Stimulated activated CD4-positive, alpha-beta T cell treated with anti-CD3 and anti-CD28 coated beads, Interleukin-12 subunit alpha, Interleukin-12 subunit beta, amount 100 ng/mL, for 48 hours (primary cell): Measurements from ENCODE around the gene ACOX3.
"Not testable (repeated sequence)": the region's sequence is repeated elsewhere in the genome, so short reads cannot be mapped to it uniquely, and the experiment has no call there.

ENCODE experiments used
- DNase-seq, 3 donors: peaks; one replicate each; pipeline ENCODE4 v3.0.0-alpha.2; 2020; ENCODE audit warnings: low read depth in 2 of 3, low spot score in 1 of 3

ACOX3 gene

GRCh38 chr4:8440492-8441311, at the start of gene ACOX3, which contains the start of gene TRMT44:
Gene ACOX3 (minus strand): TSS chr4:8440723. CDS start chr4:8416521, 24,202 bp downstream.
Gene TRMT44 (plus strand): TSS chr4:8440777. CDS start chr4:8440823, 46 bp downstream.
- DNase-seq, result peak; percentile 91 to 98 (median 91)

DNA sequence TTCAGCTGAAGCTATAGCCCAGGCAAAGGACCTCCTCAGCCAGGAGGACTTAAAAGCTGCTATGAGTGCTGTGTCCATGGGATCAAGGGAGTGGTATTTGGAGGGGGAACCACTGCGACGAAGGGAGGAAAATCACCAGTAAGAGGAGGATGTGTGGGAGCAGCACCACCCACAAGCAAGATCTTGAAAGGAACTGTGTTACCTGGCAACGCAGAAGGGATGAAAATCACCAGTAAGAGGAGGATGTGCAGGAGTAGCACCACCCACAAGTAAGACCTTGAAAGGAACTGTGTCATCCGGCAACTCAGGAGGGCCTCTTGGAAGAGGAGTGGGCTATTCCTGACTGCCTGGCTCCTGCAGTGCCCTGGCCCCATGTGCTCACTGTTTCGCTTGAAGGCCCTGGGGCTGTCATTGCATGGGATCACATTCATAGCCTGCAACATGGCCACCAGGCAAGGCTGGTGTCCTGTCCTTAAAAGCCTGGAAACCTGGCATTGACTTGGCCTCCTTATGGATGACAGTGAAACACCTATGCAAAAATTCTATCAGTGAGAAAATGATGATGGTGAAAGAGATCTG, 48.4 kb upstream of the ACOX3 start:
- DNase-seq, result no peak

GRCh38 chr4:8486643-8487042, 46.1 kb upstream of the ACOX3 start:
- DNase-seq, result not testable (repeated sequence)

DNA sequence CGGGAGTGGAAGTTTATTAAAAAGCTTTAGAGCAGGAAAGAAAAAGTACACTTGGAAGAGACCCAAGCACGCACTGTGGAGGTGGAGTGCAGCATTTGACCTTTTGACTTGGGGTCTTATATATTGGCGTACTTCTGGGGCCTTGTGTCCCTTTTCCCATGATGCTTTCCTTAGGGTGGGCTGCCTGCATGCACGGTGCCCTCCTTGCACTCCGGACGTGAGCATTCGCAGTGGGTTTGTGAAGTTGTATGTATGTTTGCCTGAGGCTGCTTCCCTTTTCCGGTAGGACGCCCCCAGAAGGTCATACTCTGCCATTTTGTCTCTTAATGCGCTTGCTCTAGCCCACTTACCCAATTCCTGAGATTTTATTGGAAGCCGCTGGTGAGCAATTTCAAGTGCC, 39.7 kb upstream of the ACOX3 start:
- DNase-seq, result no peak

DNA sequence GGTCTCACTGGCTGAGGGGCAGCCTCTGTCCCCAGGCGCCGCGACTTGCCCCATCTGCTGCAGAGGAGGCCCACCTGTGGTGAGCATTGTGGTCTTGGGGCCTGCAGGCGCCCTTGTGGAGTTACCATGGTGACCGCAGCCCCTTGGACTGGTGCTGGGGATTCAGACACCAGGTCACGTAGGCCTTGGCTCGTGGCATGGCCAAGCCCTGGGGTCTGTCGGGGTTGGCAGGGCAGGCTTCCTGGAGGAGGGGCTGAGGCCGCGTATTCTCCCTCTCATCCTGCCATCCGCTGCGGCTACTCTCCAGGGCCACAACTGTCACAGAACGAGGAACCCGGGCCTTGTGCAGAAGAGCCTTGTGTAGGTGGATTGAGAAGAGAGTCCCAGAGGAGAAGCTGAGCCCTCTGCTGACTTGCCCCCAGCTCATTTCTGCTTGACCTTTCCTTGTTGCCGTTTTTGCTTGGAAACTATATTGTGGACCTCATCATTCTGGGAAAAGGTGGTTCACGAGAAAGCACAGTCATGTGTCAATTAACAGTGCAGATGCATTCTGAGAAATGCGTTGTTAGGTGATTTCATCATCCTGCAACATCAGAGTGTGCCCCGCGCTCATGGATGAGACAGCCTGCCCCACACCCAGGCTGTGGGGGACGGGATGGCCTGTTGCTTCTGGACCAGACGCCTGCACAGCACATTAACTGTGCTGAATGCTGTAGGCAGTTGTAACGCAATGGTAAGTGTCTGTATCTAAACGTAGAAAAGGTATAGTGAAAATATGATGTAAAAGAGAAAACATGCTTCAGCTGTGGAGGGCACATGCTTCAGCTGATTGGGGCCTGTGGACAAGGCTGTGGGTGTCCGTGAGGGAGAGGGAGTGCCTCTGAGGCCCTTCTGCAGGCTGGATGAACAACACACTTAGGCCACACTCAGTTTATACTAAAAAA, 38.5 kb upstream of the ACOX3 start:
- no peak for DNase-seq

- no peak for DNase-seq
Observed at GRCh38 chr4:8478371-8478770, 37.8 kb upstream of the ACOX3 start.

GRCh38 chr4:8477676-8478075, 37.2 kb upstream of the ACOX3 start:
- DNase-seq, result no peak

DNA sequence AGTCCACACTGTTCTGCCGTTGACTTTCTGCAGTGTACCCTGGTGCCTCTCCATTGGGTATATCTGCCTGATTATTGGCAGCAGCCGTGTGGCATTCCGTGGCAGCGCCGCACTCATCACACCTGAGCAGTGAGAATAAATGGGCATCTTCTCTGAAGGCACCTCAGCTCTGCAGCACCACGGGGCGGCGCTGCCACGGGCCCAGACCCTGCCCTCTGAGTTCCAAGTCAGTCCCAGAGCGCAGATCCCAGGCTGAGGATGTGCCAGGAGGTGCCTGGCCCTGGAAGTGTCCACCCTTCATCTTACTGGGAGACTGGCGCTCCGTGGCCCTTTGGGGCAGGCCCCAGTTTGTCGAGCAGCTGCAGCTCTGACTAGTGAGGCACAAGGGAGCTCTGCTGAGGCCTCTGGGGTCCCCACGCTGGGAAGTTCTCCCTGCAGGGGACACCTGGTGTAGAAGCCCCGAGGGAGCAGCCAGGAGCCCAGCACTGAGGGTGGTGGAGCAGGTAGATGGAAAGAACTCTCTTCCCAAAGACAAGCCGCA, 36.6 kb upstream of the ACOX3 start:
- no peak for DNase-seq

DNA sequence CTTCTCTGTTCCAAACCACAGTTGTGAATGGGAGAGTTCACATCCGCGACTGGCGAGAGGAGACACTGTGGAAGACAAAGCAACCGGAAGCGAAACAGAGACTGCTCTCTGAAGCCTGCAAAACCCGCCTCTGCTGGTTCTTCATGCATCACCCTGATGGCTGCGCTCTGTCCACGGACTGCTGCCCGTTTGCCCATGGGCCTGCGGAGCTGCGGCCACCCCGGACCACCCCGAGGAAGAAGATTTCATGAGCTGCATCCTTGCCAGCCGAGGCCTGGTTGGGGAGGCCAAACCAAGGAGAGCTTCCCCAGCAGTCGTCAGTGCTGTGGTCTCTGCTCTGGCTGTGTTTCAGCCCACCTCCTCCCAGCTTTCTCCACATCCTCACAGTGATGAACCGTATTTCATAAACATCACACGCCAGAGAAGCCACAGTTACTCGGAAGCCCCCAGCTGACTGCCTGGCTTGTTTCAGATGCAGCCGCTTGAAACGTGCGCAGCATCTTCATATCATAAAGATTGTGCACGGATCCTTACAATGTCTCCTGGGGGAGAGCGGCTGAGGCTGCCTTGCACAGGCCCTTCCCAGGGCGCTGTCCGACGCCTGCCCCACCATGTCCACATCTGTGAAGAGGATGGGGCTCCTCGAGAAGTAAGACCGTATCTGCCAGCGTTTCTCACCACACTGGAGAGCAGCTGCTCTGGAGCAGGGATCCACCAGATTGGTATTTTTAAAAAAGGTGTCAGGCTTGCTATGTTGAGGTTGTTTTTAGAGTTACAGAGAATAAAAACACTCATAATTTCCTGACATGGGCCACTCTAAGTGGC, 35.4 kb upstream of the ACOX3 start:
- DNase-seq, result no peak

- DNase-seq, result no peak
Observed at GRCh38 chr4:8474856-8475255, 34.3 kb upstream of the ACOX3 start.

- no peak for DNase-seq
Observed at GRCh38 chr4:8473920-8474590, 33.5 kb upstream of the ACOX3 start.

- DNase-seq, result no peak
Observed at GRCh38 chr4:8473198-8473919, 32.8 kb upstream of the ACOX3 start.

DNA sequence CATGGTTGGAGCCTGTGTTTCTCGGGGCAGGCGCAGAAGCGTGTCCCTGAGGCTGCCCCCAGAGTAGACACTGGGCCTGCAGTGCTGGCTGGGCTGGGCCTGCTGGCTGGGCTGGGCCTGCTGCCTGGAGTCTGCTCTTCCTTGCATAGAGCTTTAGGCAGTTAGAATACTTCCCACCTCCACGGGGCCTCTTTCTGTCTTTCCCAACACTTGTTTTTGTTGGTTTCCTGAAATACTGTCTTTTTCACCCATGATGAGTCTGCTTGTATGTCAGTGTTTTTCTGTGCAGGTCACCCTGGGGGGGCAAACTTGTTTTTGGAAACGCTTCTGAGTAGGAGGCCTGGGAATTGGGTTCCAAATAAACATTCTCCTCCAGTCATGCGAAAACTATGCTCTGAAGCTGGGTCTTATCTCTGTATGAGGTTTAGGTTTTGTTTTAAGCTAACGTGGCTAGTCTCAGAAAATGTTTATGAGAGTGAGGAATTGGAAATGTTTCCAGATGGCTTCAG, 32.2 kb upstream of the ACOX3 start:
- no peak for DNase-seq

GRCh38 chr4:8472158-8472688, 31.7 kb upstream of the ACOX3 start:
- DNase-seq, result no peak

DNA sequence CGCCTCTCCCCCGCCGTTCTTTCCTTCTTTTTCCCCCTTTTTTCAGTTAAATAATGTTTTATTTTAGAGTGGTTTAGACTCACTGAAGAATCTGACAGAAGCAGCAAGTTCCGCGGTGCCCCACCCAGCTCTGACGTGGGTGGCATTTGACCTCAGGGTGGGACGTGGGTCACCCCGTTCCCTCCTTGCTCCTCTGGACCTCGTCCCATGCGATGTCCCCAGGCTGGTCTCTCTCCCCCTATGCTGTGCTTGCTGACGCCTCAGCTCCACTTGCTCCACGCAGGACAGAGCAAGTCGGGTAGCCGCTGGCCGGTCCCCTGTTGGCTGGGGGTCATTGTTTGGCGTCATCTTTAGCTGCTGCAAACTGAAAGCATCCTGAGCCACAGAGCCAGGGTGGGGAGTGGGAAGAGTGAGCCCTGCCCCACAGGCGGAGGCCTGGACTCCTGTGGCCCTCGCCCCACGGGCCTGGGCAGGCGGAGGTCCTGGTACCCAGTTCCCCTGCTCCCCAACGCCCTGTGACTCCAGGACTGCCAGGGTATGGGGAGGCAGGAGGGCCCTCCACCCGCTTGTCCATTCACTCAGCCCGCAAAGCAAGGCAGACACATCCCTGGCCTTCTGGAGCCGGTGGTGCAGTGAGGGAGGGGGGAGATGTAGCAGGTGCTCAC, 30.8 kb upstream of the ACOX3 start:
- no peak for DNase-seq

GRCh38 chr4:8470451-8471024, 30.0 kb upstream of the ACOX3 start:
- no peak for DNase-seq

GRCh38 chr4:8469550-8469949, 29.0 kb upstream of the ACOX3 start:
- DNase-seq, result no peak
